Gastroesophageal sphincter (tissue), 3 donors: ENCODE data around the gene MYLK.

Experiments
- POLR2AphosphoS5 ChIP-seq: sonication (generic); formaldehyde crosslinking; IDR thresholded peaks from one replicate; pipeline ENCODE4 v1.6.1; 2017; ENCODE audit warnings: antibody characterized with exemption
- TF ChIP-seq, protein P1 (sequence below), 4 experiments: fragments of 200-600 bp in 2 of 4; fragments of 450-650 bp in 2 of 4; sonication (generic) in 1 of 4; IDR thresholded peaks; one replicate each; pipeline ENCODE4 v1.5.1; 2017 to 2019; ENCODE audit warnings: antibody characterized with exemption in 4 of 4, mild to moderate bottlenecking in 2 of 4, moderate library complexity in 2 of 4

DNA sequence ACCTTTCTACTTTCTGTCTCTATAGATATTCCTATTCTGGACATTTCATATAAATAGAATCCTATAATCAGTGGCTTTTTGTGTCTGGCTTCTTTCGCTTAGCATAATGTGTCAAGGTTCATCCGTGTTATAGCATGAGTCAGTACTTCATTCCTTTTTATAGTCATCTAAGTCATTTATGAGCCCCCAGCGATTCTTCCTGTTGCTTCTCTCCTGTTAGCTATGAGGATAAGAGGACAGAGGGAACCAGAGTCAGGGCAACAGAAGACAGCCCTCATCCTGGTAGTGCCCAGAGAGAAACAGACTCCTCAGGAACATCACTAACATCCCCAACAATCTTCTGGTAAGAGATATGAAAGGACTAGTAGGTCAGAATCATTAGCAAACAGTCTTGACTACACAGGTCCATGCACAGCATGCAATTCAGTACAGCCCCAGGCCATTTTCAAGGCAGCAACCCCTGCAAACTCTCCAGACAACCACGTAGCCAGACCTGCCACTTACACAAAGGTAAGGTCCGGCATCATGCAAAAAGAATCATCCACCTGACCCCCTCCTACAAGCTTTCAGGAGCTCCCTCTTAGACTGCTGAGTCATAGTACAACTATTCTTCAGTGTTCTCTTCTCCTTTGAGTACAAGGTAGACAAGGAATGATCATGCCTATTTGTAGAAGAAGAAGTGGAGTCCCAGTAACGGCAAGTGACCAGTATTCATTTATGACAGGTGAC lies 91.5 kb downstream of the MYLK start:
- no peak for TF ChIP-seq POLR2AphosphoS5
- TF ChIP-seq, protein P1, sequence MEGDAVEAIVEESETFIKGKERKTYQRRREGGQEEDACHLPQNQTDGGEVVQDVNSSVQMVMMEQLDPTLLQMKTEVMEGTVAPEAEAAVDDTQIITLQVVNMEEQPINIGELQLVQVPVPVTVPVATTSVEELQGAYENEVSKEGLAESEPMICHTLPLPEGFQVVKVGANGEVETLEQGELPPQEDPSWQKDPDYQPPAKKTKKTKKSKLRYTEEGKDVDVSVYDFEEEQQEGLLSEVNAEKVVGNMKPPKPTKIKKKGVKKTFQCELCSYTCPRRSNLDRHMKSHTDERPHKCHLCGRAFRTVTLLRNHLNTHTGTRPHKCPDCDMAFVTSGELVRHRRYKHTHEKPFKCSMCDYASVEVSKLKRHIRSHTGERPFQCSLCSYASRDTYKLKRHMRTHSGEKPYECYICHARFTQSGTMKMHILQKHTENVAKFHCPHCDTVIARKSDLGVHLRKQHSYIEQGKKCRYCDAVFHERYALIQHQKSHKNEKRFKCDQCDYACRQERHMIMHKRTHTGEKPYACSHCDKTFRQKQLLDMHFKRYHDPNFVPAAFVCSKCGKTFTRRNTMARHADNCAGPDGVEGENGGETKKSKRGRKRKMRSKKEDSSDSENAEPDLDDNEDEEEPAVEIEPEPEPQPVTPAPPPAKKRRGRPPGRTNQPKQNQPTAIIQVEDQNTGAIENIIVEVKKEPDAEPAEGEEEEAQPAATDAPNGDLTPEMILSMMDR (IDR thresholded peaks at IDR 0.05): no peak
